Measurements from ENCODE around the gene KRTAP10-7. TPM values are rescaled to one million over a fixed set of nuclear protein-coding genes. Genes with fewer than 3 reads are reported as not detected.
"Not testable (repeated sequence)": the region's sequence is repeated elsewhere in the genome, so short reads cannot be mapped to it uniquely, and the experiment has no call there.

The KRTAP10-7 gene
- total RNA-seq, 2 donors from 2014 or later = not detected

- TF ChIP-seq POLR2AphosphoS5 (IDR thresholded peaks at IDR 0.05) (no peak), POLR2A (IDR thresholded peaks at IDR 0.05) (no peak), CTCF (IDR thresholded peaks at IDR 0.05) (no peak)
- WGBS = 69% methylated on average over 11 of the region's 11 CpGs
- intact Hi-C loops (cut with DNase I) = no loop called here
- Histone ChIP-seq H3K36me3 (no peaks in the 10 kb centered on the region), H3K27me3 (replicated peaks; ENCODE audit: insufficient read depth) (peaks cover 2% of the 10 kb centered on the region), H3K4me1 (replicated peaks) (no peaks in the 10 kb centered on the region), H3K9me3 (no peaks in the 10 kb centered on the region), H3K27ac (no peak overlapping the region), H3K4me3 (no peak overlapping the region)
- no peak for DNase-seq (ENCODE audit: low spot score)
Measured at GRCh38 chr21:44598061-44598460, 2.3 kb upstream of the KRTAP10-7 start.

- Histone ChIP-seq H3K4me3 (no peak overlapping the region), H3K4me1 (replicated peaks) (no peaks in the 10 kb centered on the region), H3K36me3 (no peaks in the 10 kb centered on the region), H3K27me3 (replicated peaks; ENCODE audit: insufficient read depth) (peaks cover 3% of the 10 kb centered on the region), H3K9me3 (no peaks in the 10 kb centered on the region), H3K27ac (no peak overlapping the region)
- DNase-seq (ENCODE audit: low spot score) = no peak
- intact Hi-C loops (cut with DNase I) = no loop called here
- no peak for TF ChIP-seq CTCF (IDR thresholded peaks at IDR 0.05)
- TF ChIP-seq POLR2A (IDR thresholded peaks at IDR 0.05) = no peak
- TF ChIP-seq POLR2AphosphoS5 (IDR thresholded peaks at IDR 0.05) = no peak
- WGBS = 93% methylated on average over 8 of the region's 8 CpGs
Measured at GRCh38 chr21:44599264-44600029, 950 bp upstream of the KRTAP10-7 start.

- H3K36me3 ChIP-seq; H3K27ac ChIP-seq; H3K4me1 ChIP-seq (replicated peaks); H3K4me3 ChIP-seq; H3K9me3 ChIP-seq; DNase-seq (ENCODE audit: low spot score); H3K27me3 ChIP-seq (replicated peaks; ENCODE audit: insufficient read depth); intact Hi-C loops (cut with DNase I): not testable (repeated sequence)
- WGBS = 58% methylated on average over 8 of the region's 10 CpGs
Measured at GRCh38 chr21:44601091-44601490, 694 bp downstream of the KRTAP10-7 start.

GRCh38 chr21:44601596-44602462 lies 1.4 kb downstream of the KRTAP10-7 start:
- WGBS = 72% methylated on average over 23 of the region's 23 CpGs
- TF ChIP-seq POLR2AphosphoS5 (IDR thresholded peaks at IDR 0.05) (no peak), CTCF (IDR thresholded peaks at IDR 0.05) (no peak), POLR2A (IDR thresholded peaks at IDR 0.05) (no peak)
- no peak overlapping the region for H3K27ac ChIP-seq
- H3K4me3 ChIP-seq = no peak overlapping the region
- H3K27me3 ChIP-seq (replicated peaks; ENCODE audit: insufficient read depth) = peaks cover 4% of the 10 kb centered on the region
- intact Hi-C loops (cut with DNase I) = no loop called here
- no peaks in the 10 kb centered on the region for H3K36me3 ChIP-seq
- H3K4me1 ChIP-seq (replicated peaks) = no peaks in the 10 kb centered on the region
- no peak for DNase-seq (ENCODE audit: low spot score)
- no peaks in the 10 kb centered on the region for H3K9me3 ChIP-seq

GRCh38 chr21:44602463-44602850 lies 2.1 kb downstream of the KRTAP10-7 start:
- peaks cover 2% of the 10 kb centered on the region for H3K27me3 ChIP-seq (replicated peaks; ENCODE audit: insufficient read depth)
- 86% methylated on average over 17 of the region's 21 CpGs for WGBS

More at GRCh38 chr21:44602463-44602850, 2.1 kb downstream of the KRTAP10-7 start:
- Histone ChIP-seq H3K27ac (no peak overlapping the region), H3K36me3 (no peaks in the 10 kb centered on the region), H3K9me3 (no peaks in the 10 kb centered on the region), H3K4me3 (no peak overlapping the region), H3K4me1 (replicated peaks) (no peaks in the 10 kb centered on the region)
- DNase-seq (ENCODE audit: low spot score) = no peak
- intact Hi-C loops (cut with DNase I) = no loop called here
- no peak for TF ChIP-seq POLR2A (IDR thresholded peaks at IDR 0.05)
- TF ChIP-seq CTCF (IDR thresholded peaks at IDR 0.05) = no peak
- TF ChIP-seq POLR2AphosphoS5 (IDR thresholded peaks at IDR 0.05) = no peak

All from prostate gland (tissue), 2 donors.